ENCODE measurements around the gene ASPSCR1.
A peak's percentile ranks its signal among the peaks of the same experiment; 100 is the strongest.

Gene ASPSCR1

DNA sequence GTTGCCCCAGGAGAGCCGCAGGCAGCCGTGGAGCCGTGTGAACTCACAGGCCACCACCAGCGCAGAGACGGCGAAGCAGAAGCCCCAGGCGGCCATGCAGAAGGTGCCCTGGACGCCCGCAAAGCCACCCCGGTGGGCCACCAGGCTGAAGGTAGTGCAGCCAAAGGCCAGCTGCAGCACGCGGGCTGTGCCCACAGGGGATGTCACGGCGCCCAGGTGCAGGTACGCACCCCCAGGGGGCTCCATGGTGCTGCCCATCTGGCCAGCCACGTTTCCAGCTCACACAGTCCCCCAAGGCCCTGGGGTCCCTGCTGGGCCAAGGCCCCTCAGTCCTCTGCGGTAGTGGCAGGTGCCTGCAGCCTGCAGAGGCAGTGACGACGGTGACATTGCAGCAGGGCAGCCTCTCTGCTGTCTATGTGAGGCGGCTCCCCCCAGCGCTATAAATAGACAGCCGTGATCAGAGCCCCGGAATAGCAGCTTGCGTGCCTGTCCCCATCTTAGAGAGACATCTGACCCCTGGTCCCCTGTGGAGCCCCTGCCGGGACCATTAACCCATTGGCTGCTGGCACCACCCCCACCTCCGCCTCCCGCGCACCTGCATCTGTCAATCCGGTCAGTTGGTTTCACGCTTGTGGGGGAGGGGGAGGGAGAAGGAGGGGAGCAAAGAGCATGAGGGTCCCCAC lies 35.8 kb upstream of the ASPSCR1 start:
- Histone ChIP-seq H3K4me3 (ENCODE audit: severe bottlenecking) (no peak overlapping the region), H3K27ac (ENCODE audit: poor library complexity, severe bottlenecking) (no peak overlapping the region)

DNA sequence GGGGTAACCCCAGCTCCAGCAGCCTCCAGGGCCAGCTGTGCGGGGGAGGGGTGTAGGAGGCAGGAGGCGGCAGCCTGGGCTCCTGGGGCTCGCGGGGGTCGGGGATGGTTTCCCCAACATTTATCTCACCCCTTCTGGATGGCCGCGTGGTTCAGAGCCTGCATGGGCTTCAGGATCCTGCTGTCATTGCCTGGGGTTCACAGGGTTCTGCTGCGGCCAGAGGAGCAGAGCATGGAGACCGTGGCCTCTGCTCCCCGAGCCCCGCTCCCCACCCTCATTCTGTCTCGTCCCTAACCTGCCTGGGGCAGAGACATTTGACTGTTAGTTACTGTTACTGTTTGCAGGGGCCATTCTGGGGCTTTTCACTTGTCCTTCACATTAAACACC lies 35.3 kb upstream of the ASPSCR1 start:
- Histone ChIP-seq H3K36me3 (ENCODE audit: low read depth) (no peaks in the 10 kb centered on the region), H3K4me3 (ENCODE audit: severe bottlenecking) (no peak overlapping the region), H3K27me3 (ENCODE audit: insufficient read depth, poor library complexity, severe bottlenecking) (no peaks in the 10 kb centered on the region), H3K4me1 (ENCODE audit: insufficient read depth, poor library complexity, severe bottlenecking) (no peaks in the 10 kb centered on the region), H3K27ac (ENCODE audit: poor library complexity, severe bottlenecking) (no peak overlapping the region), H3K9me3 (ENCODE audit: severe bottlenecking) (no peaks in the 10 kb centered on the region)
- no peak for DNase-seq (ENCODE audit: low spot score)
- ATAC-seq (ENCODE audit: low read depth) = no peak
- TF ChIP-seq, protein P1, sequence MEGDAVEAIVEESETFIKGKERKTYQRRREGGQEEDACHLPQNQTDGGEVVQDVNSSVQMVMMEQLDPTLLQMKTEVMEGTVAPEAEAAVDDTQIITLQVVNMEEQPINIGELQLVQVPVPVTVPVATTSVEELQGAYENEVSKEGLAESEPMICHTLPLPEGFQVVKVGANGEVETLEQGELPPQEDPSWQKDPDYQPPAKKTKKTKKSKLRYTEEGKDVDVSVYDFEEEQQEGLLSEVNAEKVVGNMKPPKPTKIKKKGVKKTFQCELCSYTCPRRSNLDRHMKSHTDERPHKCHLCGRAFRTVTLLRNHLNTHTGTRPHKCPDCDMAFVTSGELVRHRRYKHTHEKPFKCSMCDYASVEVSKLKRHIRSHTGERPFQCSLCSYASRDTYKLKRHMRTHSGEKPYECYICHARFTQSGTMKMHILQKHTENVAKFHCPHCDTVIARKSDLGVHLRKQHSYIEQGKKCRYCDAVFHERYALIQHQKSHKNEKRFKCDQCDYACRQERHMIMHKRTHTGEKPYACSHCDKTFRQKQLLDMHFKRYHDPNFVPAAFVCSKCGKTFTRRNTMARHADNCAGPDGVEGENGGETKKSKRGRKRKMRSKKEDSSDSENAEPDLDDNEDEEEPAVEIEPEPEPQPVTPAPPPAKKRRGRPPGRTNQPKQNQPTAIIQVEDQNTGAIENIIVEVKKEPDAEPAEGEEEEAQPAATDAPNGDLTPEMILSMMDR (IDR thresholded peaks at IDR 0.05; ENCODE audit: poor library complexity, severe bottlenecking) = no peak

More for the DNA sequence above, 35.8 kb upstream of the ASPSCR1 start:
- no peaks in the 10 kb centered on the region for H3K27me3 ChIP-seq (ENCODE audit: insufficient read depth, poor library complexity, severe bottlenecking)
- DNase-seq (ENCODE audit: low spot score) (peak; percentile 69), ATAC-seq (ENCODE audit: low read depth) (no peak)
- TF ChIP-seq, protein P1 (IDR thresholded peaks at IDR 0.05; ENCODE audit: poor library complexity, severe bottlenecking) = no peak
- no peaks in the 10 kb centered on the region for H3K4me1 ChIP-seq (ENCODE audit: insufficient read depth, poor library complexity, severe bottlenecking)
- H3K36me3 ChIP-seq (ENCODE audit: low read depth) = no peaks in the 10 kb centered on the region
- no peaks in the 10 kb centered on the region for H3K9me3 ChIP-seq (ENCODE audit: severe bottlenecking)

DNA sequence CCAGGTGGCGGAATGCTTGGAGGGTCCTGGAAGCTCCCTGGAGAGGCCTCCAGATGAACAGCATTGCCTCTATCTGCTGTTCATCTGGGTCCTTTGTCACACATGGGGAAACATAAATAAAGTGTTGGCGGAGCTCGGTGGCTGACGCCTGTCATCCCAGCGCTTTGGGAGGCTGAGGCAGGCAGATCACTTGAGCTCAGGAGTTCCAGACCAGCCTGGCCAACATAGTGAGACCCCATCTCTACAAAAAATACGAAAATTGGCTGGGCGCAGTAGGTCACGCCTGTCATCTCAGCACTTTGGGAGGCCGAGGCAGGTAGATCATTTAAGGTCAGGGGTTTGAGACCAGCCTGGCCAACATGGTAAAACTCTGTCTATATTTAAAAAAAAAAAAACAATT lies 32.6 kb upstream of the ASPSCR1 start:
- Histone ChIP-seq H3K27ac (ENCODE audit: poor library complexity, severe bottlenecking) (no peak overlapping the region), H3K36me3 (ENCODE audit: low read depth) (no peaks in the 10 kb centered on the region), H3K9me3 (ENCODE audit: severe bottlenecking) (no peaks in the 10 kb centered on the region), H3K27me3 (ENCODE audit: insufficient read depth, poor library complexity, severe bottlenecking) (no peaks in the 10 kb centered on the region), H3K4me1 (ENCODE audit: insufficient read depth, poor library complexity, severe bottlenecking) (no peaks in the 10 kb centered on the region), H3K4me3 (ENCODE audit: severe bottlenecking) (no peak overlapping the region)
- TF ChIP-seq, protein P1 (IDR thresholded peaks at IDR 0.05; ENCODE audit: poor library complexity, severe bottlenecking) = no peak
- DNase-seq (ENCODE audit: low spot score) (no peak), ATAC-seq (ENCODE audit: low read depth) (no peak)

DNA sequence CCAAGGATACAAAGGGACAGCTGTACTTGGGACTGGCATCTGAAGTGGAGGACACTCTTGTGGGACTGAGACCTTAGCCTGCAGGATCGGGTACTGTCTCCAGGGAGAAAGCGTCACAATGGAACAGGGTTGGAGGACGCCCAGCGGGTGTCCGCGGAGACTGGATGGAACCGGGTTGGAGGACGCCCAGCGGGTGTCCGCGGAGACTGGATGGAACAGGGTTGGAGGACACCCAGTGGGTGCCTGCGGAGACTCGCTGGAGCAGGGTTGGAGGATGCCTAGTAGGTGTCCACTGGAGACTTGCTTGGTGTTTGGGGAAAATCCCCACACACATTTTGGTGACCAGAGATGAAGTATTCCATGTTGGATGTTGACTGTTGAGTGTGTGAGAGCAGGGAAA lies 30.2 kb upstream of the ASPSCR1 start, which contains the start of gene MYADML2:
Gene MYADML2, minus strand, starts transcription at position 45 of the 400 bp plus-strand sequence. CDS start 5,492 bp downstream, outside the sequence.
- no peaks in the 10 kb centered on the region for H3K27me3 ChIP-seq (ENCODE audit: insufficient read depth, poor library complexity, severe bottlenecking)
- H3K9me3 ChIP-seq (ENCODE audit: severe bottlenecking) = no peaks in the 10 kb centered on the region
- ATAC-seq (ENCODE audit: low read depth) = no peak
- TF ChIP-seq, protein P1 (IDR thresholded peaks at IDR 0.05; ENCODE audit: poor library complexity, severe bottlenecking) = no peak
- H3K4me3 ChIP-seq (ENCODE audit: severe bottlenecking) = no peak within 1 kb of the TSS
- peak; percentile 42 for DNase-seq (ENCODE audit: low spot score)
- H3K36me3 ChIP-seq (ENCODE audit: low read depth) = no peaks in the 10 kb centered on the region
- H3K4me1 ChIP-seq (ENCODE audit: insufficient read depth, poor library complexity, severe bottlenecking) = no peaks in the 10 kb centered on the region
- no peak within 1 kb of the TSS for H3K27ac ChIP-seq (ENCODE audit: poor library complexity, severe bottlenecking)
